Measurements from ENCODE around the gene MMRN2. TPM values are rescaled to one million over a fixed set of nuclear protein-coding genes. Genes with fewer than 3 reads are reported as not detected.
A peak's percentile ranks its signal among the peaks of the same experiment; 100 is the strongest.
"Not testable (repeated sequence)": the region's sequence is repeated elsewhere in the genome, so short reads cannot be mapped to it uniquely, and the experiment has no call there.

The MMRN2 gene
- polyA plus RNA-seq, 2 donors, result 4.1 to 6.4 TPM

DNA sequence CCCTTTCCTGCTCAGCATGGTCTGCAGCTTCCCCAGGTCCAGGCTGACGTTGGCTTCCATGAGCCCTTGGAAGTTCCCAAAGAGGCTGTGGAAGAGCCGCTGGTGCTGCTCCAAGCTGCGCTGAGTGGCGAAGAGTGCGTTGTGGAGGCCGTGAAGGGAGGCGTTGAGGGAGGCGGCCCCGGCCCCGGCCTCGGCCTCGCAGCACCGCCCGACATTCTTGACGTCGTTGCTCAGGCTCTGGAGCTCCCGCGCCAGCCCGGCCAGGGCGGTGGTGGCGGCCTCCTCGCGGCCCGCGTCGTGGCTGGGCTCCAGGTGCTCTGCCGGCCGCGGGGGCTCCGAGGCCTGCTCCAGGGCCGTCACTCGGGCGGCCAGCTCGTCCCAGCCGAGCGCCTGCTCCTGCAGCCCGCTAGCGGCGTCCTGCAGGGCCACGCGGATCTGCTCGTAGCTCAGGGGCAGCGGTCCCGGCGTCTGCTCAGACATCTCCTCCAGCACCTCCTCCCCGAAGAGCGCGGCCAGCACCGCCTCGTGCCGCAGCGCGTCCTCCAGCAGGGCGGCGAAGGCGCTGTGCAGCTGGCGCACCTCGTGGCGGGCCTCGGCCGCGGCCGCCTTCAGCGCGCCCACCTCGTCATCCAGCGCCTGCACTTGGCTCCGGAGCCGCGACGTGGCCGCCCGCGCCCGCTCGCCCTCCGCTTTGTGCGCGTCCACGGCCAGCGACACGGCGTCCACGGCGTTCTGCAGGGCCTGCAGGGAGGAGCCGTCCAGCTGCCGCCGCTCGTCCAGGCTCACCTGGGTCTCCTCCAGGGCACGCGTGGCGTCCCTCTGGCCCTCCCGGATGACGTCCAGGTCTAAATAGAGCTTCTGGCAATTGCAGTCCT, 14.7 kb downstream of the MMRN2 start:
- 67 to 78% methylated on average over 90 to 94 of the region's 94 CpGs for WGBS, 2 donors
- Histone ChIP-seq H3K4me3 (ENCODE audit: low read depth in 1 of 2, low read length in 2 of 2) (no peak overlapping the region), H3K4me1 (ENCODE audit: control insufficient read depth in 2 of 2, insufficient read depth in 2 of 2, low read length in 1 of 2) (peaks cover 2 to 14% of the 10 kb centered on the region in 2 donors), H3K27ac (ENCODE audit: low read depth in 2 of 2, low read length in 1 of 2) (no peak overlapping the region), H3K27me3 (ENCODE audit: control insufficient read depth in 1 of 2, insufficient read depth in 2 of 2, low read length in 2 of 2) (no peaks in the 10 kb centered on the region), H3K36me3 (ENCODE audit: control insufficient read depth in 2 of 2, insufficient read depth in 2 of 2, low read length in 1 of 2) (no peaks in the 10 kb centered on the region), H3K9me3 (ENCODE audit: control insufficient read depth in 2 of 2, insufficient read depth in 1 of 2, low read depth in 1 of 2, low read length in 1 of 2) (no peaks in the 10 kb centered on the region)

DNA sequence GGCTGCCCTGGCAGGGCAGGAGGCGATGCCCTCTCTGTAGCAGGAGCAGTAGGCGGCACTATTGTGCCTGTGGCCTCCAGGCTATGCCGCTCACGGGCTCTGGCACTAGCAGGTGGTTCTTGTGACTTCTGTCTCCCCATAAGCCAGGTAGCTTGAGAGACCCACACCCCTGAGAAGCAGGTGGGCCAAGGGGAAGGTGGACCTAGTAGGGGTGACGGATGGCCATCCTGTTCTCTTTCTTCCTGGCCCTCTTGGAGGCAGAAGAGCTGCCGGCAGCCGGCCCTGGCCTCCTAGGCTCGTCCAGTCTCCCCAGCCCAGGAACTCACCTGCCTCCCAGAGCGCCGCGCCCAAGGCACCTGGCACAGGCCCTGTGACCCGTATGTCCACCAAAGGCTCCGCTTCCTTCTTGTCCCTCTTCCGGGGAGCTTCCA, 15.4 kb downstream of the MMRN2 start:
- 88% methylated on average over 14 of the region's 14 CpGs for WGBS, 2 donors
- no peaks in the 10 kb centered on the region for H3K9me3 ChIP-seq (ENCODE audit: control insufficient read depth in 2 of 2, insufficient read depth in 1 of 2, low read depth in 1 of 2, low read length in 1 of 2)
- no peaks in the 10 kb centered on the region for H3K27me3 ChIP-seq (ENCODE audit: control insufficient read depth in 1 of 2, insufficient read depth in 2 of 2, low read length in 2 of 2)
- no peak overlapping the region for H3K27ac ChIP-seq (ENCODE audit: low read depth in 2 of 2, low read length in 1 of 2)
- no peak overlapping the region for H3K4me3 ChIP-seq (ENCODE audit: low read depth in 1 of 2, low read length in 2 of 2)
- H3K4me1 ChIP-seq (ENCODE audit: control insufficient read depth in 2 of 2, insufficient read depth in 2 of 2, low read length in 1 of 2), result peaks cover 2 to 14% of the 10 kb centered on the region in 2 donors
- H3K36me3 ChIP-seq (ENCODE audit: control insufficient read depth in 2 of 2, insufficient read depth in 2 of 2, low read length in 1 of 2), result no peaks in the 10 kb centered on the region

DNA sequence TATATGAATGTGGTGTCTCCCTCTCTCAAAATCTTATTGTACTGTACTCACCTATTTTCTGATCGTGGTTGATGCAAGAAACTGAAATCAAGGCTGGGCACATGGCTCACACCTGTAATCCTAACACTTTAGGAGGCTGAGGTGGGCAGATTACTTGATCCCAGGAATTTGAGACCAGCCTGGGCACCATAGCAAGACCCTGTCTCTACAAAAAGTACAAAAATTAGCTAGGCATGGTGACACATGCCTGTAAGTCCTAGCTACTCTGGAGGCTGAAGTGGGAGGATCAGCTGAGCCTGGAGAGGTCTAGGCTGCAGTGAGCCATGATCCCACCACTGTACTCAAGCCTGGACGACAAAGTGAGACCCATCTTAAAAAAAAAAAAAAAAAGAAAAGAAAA, 16.0 kb downstream of the MMRN2 start:
- no peak overlapping the region for H3K4me3 ChIP-seq (ENCODE audit: low read depth in 1 of 2, low read length in 2 of 2)
- H3K36me3 ChIP-seq (ENCODE audit: control insufficient read depth in 2 of 2, insufficient read depth in 2 of 2, low read length in 1 of 2), result no peaks in the 10 kb centered on the region
- no peaks in the 10 kb centered on the region for H3K27me3 ChIP-seq (ENCODE audit: control insufficient read depth in 1 of 2, insufficient read depth in 2 of 2, low read length in 2 of 2)
- H3K27ac ChIP-seq (ENCODE audit: low read depth in 2 of 2, low read length in 1 of 2), result no peak overlapping the region
- no peaks in the 10 kb centered on the region for H3K9me3 ChIP-seq (ENCODE audit: control insufficient read depth in 2 of 2, insufficient read depth in 1 of 2, low read depth in 1 of 2, low read length in 1 of 2)
- peaks cover 2 to 14% of the 10 kb centered on the region in 2 donors for H3K4me1 ChIP-seq (ENCODE audit: control insufficient read depth in 2 of 2, insufficient read depth in 2 of 2, low read length in 1 of 2)
- WGBS, 2 donors, result 81 to 84% methylated on average over 2 of the region's 2 CpGs

DNA sequence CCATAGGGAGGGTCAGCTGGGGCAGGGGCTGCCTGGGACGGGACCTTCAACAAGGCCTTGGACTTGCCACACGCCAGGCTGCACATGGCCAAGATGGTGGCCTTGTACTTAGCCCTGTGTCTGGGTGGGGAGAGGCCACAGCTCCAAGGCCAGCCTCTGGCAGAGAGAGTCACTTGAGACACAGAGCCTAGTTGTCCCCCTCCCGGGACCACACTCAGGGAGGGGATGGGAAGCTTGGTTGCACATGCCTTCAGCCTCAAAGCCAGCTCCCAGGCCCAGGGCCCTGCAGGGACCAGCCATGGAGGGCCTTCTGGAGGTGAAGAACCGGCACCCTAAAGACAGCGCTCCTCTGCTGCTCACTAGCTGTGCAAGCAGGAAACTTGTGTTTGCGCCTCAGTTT, 16.7 kb downstream of the MMRN2 start:
- no peaks in the 10 kb centered on the region for H3K9me3 ChIP-seq (ENCODE audit: control insufficient read depth in 2 of 2, insufficient read depth in 1 of 2, low read depth in 1 of 2, low read length in 1 of 2)
- H3K4me3 ChIP-seq (ENCODE audit: low read depth in 1 of 2, low read length in 2 of 2), result no peak overlapping the region
- H3K27ac ChIP-seq (ENCODE audit: low read depth in 2 of 2, low read length in 1 of 2), result no peak overlapping the region
- H3K27me3 ChIP-seq (ENCODE audit: control insufficient read depth in 1 of 2, insufficient read depth in 2 of 2, low read length in 2 of 2), result no peaks in the 10 kb centered on the region
- H3K36me3 ChIP-seq (ENCODE audit: control insufficient read depth in 2 of 2, insufficient read depth in 2 of 2, low read length in 1 of 2), result no peaks in the 10 kb centered on the region
- 83 to 89% methylated on average over 6 of the region's 6 CpGs for WGBS, 2 donors
- H3K4me1 ChIP-seq (ENCODE audit: control insufficient read depth in 2 of 2, insufficient read depth in 2 of 2, low read length in 1 of 2), result peaks cover 2 to 14% of the 10 kb centered on the region in 2 donors

DNA sequence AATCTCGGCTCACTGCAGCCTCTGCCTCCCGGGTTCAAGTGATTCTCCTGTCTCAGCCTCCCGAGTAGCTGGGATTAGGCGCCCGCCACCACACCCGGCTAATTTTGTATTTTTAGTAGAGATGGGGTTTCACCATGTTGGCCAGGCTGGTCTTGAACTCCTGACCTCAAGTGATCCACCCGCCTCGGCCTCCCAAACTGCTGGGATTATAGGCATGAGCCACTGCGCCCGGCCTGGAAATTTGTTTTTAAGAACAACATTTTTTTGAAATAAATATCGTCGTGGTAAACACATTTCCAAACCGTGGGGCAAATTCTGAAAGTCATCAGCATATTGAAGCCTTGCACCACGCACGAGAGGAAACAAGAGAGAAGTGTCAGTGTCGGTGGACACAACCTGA, 17.3 kb downstream of the MMRN2 start:
- H3K4me3 ChIP-seq (ENCODE audit: low read depth in 1 of 2, low read length in 2 of 2); H3K36me3 ChIP-seq (ENCODE audit: control insufficient read depth in 2 of 2, insufficient read depth in 2 of 2, low read length in 1 of 2); H3K27me3 ChIP-seq (ENCODE audit: control insufficient read depth in 1 of 2, insufficient read depth in 2 of 2, low read length in 2 of 2); H3K27ac ChIP-seq (ENCODE audit: low read depth in 2 of 2, low read length in 1 of 2); H3K9me3 ChIP-seq (ENCODE audit: control insufficient read depth in 2 of 2, insufficient read depth in 1 of 2, low read depth in 1 of 2, low read length in 1 of 2): not testable (repeated sequence)
- 84 to 85% methylated on average over 16 of the region's 16 CpGs for WGBS, 2 donors
- peaks cover 2 to 14% of the 10 kb centered on the region in 2 donors for H3K4me1 ChIP-seq (ENCODE audit: control insufficient read depth in 2 of 2, insufficient read depth in 2 of 2, low read length in 1 of 2)

DNA sequence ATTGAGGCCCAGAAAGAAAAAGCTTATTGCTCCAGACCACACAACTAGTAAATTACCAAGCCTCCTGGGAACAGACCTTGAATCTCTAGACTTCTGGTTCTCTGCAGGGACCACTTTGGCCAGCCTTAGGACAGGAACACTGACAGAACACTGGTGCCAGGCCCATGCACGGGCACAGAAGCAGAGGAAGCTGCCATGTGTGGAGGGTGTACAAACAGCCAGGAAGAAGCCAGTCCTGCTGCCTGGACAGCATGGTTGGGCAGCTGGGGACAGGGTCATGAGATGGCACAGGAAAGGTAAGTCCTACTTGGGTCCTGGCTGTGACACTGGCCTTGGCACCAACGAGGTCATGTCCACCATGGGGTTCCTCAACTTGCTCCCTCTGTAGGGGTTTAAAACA, 19.2 kb downstream of the MMRN2 start:
- Histone ChIP-seq H3K4me1 (ENCODE audit: control insufficient read depth in 2 of 2, insufficient read depth in 2 of 2, low read length in 1 of 2) (peaks cover 2 to 7% of the 10 kb centered on the region in 2 donors), H3K4me3 (ENCODE audit: low read depth in 1 of 2, low read length in 2 of 2) (no peak overlapping the region), H3K27ac (ENCODE audit: low read depth in 2 of 2, low read length in 1 of 2) (peak overlapping the region in 1 of 2 donors; percentile 8), H3K9me3 (ENCODE audit: control insufficient read depth in 2 of 2, insufficient read depth in 1 of 2, low read depth in 1 of 2, low read length in 1 of 2) (no peaks in the 10 kb centered on the region), H3K36me3 (ENCODE audit: control insufficient read depth in 2 of 2, insufficient read depth in 2 of 2, low read length in 1 of 2) (no peaks in the 10 kb centered on the region), H3K27me3 (ENCODE audit: control insufficient read depth in 1 of 2, insufficient read depth in 2 of 2, low read length in 2 of 2) (no peaks in the 10 kb centered on the region)
- 86 to 93% methylated on average over 2 of the region's 2 CpGs for WGBS, 2 donors

DNA sequence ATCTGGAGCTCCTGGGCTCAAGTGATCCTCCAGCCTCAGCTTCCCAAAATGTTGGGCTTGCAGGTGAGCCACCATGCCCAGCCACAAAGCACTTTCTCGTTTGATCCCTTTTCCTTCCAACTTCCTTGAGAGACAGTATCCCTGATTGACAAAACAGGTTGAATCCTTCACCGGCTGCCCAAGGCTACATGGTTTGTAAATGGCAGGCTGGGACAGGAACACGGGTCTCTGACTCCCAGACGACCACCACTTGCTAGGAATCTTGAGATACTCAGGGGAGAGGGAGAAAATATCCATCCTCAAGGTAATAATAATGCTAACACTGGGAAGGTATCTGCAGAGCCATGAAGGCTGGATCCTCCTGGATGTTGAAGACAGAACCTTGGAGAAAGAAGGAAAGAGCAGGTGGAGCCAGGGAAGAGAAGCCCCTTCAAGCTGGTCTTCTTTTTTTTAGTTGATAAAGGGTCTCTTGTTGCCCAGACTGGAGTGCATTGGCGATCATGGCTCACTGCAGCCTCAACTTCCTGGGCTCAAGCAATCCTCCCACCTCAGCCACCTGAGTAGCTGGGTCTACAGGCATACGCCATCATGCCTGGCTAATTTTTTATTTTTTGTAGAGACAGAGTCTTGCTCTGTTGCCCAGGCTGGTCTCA, 19.8 kb downstream of the MMRN2 start:
- WGBS, 2 donors, result 67 to 70% methylated on average over 6 of the region's 6 CpGs
- H3K4me1 ChIP-seq (ENCODE audit: control insufficient read depth in 2 of 2, insufficient read depth in 2 of 2, low read length in 1 of 2), result peaks cover 2 to 7% of the 10 kb centered on the region in 2 donors
- H3K9me3 ChIP-seq (ENCODE audit: control insufficient read depth in 2 of 2, insufficient read depth in 1 of 2, low read depth in 1 of 2, low read length in 1 of 2), result no peaks in the 10 kb centered on the region
- H3K27ac ChIP-seq (ENCODE audit: low read depth in 2 of 2, low read length in 1 of 2), result no peak overlapping the region
- H3K27me3 ChIP-seq (ENCODE audit: control insufficient read depth in 1 of 2, insufficient read depth in 2 of 2, low read length in 2 of 2), result no peaks in the 10 kb centered on the region
- H3K4me3 ChIP-seq (ENCODE audit: low read depth in 1 of 2, low read length in 2 of 2), result no peak overlapping the region
- H3K36me3 ChIP-seq (ENCODE audit: control insufficient read depth in 2 of 2, insufficient read depth in 2 of 2, low read length in 1 of 2), result no peaks in the 10 kb centered on the region

DNA sequence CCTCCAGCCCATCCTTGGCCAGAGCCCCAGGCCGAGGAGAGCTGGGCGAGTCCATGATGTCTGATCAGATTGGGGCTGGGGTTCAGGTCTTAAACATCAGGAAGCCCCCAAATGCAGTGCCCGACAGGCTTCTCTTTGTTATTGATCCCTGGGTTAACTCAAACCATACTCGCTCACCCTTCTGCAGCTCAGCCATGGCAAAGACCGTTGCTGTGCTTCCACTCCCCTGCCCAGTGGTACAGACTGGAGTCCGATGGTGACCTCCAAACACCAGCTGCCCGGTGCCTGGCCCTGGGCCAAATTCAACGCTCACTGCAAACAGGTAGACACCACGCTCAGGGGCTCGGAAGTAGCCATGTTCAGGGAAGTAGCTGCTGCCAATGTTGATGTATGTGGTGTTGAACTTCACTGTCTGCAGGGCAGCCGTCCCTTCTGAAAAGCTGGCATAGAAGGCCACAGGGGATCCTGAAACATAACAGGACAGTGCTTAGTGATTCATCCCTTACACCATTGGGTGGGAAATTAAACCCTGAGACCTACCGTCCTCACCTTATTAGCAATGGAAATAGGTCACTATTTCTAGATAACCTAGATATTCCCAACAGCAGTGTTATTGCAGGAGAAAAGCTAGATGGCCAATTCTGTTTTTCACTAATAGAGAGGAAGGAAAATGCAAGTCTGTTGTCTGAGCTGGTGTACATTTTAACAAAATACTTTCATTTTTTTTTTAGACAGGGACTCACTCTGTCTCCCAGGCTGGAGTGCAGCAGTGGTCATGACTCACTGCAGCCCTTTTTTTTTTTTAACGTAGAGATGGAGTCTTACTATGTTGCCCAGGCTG, 20.5 kb downstream of the MMRN2 start:
- no peak overlapping the region for H3K4me3 ChIP-seq (ENCODE audit: low read depth in 1 of 2, low read length in 2 of 2)
- 75 to 79% methylated on average over 13 of the region's 13 CpGs for WGBS, 2 donors
- no peaks in the 10 kb centered on the region for H3K36me3 ChIP-seq (ENCODE audit: control insufficient read depth in 2 of 2, insufficient read depth in 2 of 2, low read length in 1 of 2)
- peaks cover 2 to 3% of the 10 kb centered on the region in 2 donors for H3K4me1 ChIP-seq (ENCODE audit: control insufficient read depth in 2 of 2, insufficient read depth in 2 of 2, low read length in 1 of 2)
- H3K9me3 ChIP-seq (ENCODE audit: control insufficient read depth in 2 of 2, insufficient read depth in 1 of 2, low read depth in 1 of 2, low read length in 1 of 2), result no peaks in the 10 kb centered on the region
- H3K27ac ChIP-seq (ENCODE audit: low read depth in 2 of 2, low read length in 1 of 2), result peak overlapping the region in 1 of 2 donors; percentile 5
- H3K27me3 ChIP-seq (ENCODE audit: control insufficient read depth in 1 of 2, insufficient read depth in 2 of 2, low read length in 2 of 2), result no peaks in the 10 kb centered on the region

DNA sequence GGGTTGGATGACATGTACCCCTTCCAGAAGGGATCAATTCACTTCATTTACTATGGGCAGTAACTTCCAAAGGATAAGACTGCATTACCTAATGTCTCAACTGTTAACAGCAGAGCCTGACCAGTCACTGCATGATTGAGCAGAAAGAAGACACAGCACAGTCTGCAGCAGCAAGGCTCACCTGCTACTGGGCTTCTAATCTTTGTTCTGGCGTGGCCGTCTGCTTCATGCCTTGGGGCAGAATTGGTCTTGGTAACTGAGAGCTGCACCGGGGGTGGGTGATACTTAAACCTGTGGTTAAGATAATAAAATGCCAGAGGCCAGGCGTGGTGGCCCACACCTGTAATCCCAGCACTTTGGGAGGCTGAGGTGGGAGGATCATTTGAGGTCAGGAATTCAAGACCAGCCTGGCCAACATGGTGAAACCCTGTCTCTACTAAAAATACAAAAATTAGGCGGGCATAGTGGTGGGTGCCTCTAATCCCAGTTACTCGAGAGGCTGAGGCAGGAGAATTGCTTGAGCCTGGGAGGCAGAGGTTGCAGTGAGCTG, 23.2 kb downstream of the MMRN2 start:
- H3K9me3 ChIP-seq (ENCODE audit: control insufficient read depth in 2 of 2, insufficient read depth in 1 of 2, low read depth in 1 of 2, low read length in 1 of 2); H3K27ac ChIP-seq (ENCODE audit: low read depth in 2 of 2, low read length in 1 of 2); H3K27me3 ChIP-seq (ENCODE audit: control insufficient read depth in 1 of 2, insufficient read depth in 2 of 2, low read length in 2 of 2); H3K4me1 ChIP-seq (ENCODE audit: control insufficient read depth in 2 of 2, insufficient read depth in 2 of 2, low read length in 1 of 2); H3K36me3 ChIP-seq (ENCODE audit: control insufficient read depth in 2 of 2, insufficient read depth in 2 of 2, low read length in 1 of 2); H3K4me3 ChIP-seq (ENCODE audit: low read depth in 1 of 2, low read length in 2 of 2): not testable (repeated sequence)
- 76 to 79% methylated on average over 6 of the region's 6 CpGs for WGBS, 2 donors

Measured in esophagus (tissue), 2 donors.